ENCODE data around the gene NEDD4L. TPM values are rescaled to one million over a fixed set of nuclear protein-coding genes. Genes with fewer than 3 reads are reported as not detected.
"Not testable (repeated sequence)": the region's sequence is repeated elsewhere in the genome, so short reads cannot be mapped to it uniquely, and the experiment has no call there.

Gene NEDD4L
- total and polyA plus RNA-seq, 3 donors from 2014 or later, result 14.3 to 43.1 (median 42.7) TPM

GRCh38 chr18:58264075-58264474 is 220.0 kb downstream of the NEDD4L start:
- Histone ChIP-seq H3K9me3 (no peaks in the 10 kb centered on the region), H3K4me1 (no peaks in the 10 kb centered on the region), H3K27ac (no peak overlapping the region), H3K27me3 (no peaks in the 10 kb centered on the region), H3K4me3 (no peak overlapping the region), H3K36me3 (ENCODE audit: low read depth, missing control alignments) (no peaks in the 10 kb centered on the region)
- 82% methylated on average over 5 of the region's 5 CpGs for WGBS, 2 donors
- no peak for TF ChIP-seq CTCF (IDR thresholded peaks at IDR 0.05)
- TF ChIP-seq POLR2A (IDR thresholded peaks at IDR 0.05), result no peak
- intact Hi-C loops (cut with DNase I; ENCODE audit: low total_unique reads), result no loop called here
- no peak for DNase-seq

GRCh38 chr18:58264840-58265239 is 220.8 kb downstream of the NEDD4L start:
- TF ChIP-seq POLR2A (IDR thresholded peaks at IDR 0.05) (no peak), CTCF (IDR thresholded peaks at IDR 0.05) (no peak)
- DNase-seq, result no peak
- Histone ChIP-seq H3K9me3 (no peaks in the 10 kb centered on the region), H3K27ac (no peak overlapping the region), H3K4me1 (no peaks in the 10 kb centered on the region), H3K36me3 (ENCODE audit: low read depth, missing control alignments) (no peaks in the 10 kb centered on the region), H3K4me3 (no peak overlapping the region), H3K27me3 (no peaks in the 10 kb centered on the region)
- 91 to 92% methylated on average over 2 of the region's 2 CpGs for WGBS, 2 donors
- intact Hi-C loops (cut with DNase I; ENCODE audit: low total_unique reads), result no loop called here

GRCh38 chr18:58265489-58265888 is 221.5 kb downstream of the NEDD4L start:
- H3K9me3 ChIP-seq; H3K4me1 ChIP-seq; H3K4me3 ChIP-seq; DNase-seq; H3K27ac ChIP-seq; H3K27me3 ChIP-seq; H3K36me3 ChIP-seq (ENCODE audit: low read depth, missing control alignments); intact Hi-C loops (cut with DNase I; ENCODE audit: low total_unique reads): not testable (repeated sequence)
- 97 to 100% methylated on average over 1 to 3 of the region's 3 CpGs for WGBS, 2 donors

GRCh38 chr18:58266291-58266690 is 222.3 kb downstream of the NEDD4L start:
- WGBS, 2 donors, result 77 to 78% methylated on average over 1 of the region's 1 CpG
- TF ChIP-seq CTCF (IDR thresholded peaks at IDR 0.05) (no peak), POLR2A (IDR thresholded peaks at IDR 0.05) (no peak)
- Histone ChIP-seq H3K36me3 (ENCODE audit: low read depth, missing control alignments) (no peaks in the 10 kb centered on the region), H3K4me3 (no peak overlapping the region), H3K4me1 (no peaks in the 10 kb centered on the region), H3K27ac (no peak overlapping the region), H3K9me3 (no peaks in the 10 kb centered on the region), H3K27me3 (no peaks in the 10 kb centered on the region)
- no peak for DNase-seq
- intact Hi-C loops (cut with DNase I; ENCODE audit: low total_unique reads), result no loop called here

GRCh38 chr18:58267493-58267892 is 223.5 kb downstream of the NEDD4L start:
- Histone ChIP-seq H3K9me3 (no peaks in the 10 kb centered on the region), H3K4me1 (no peaks in the 10 kb centered on the region), H3K4me3 (no peak overlapping the region), H3K36me3 (ENCODE audit: low read depth, missing control alignments) (no peaks in the 10 kb centered on the region), H3K27me3 (no peaks in the 10 kb centered on the region), H3K27ac (no peak overlapping the region)
- intact Hi-C loops (cut with DNase I; ENCODE audit: low total_unique reads), result no loop called here
- no peak for DNase-seq
- 85 to 86% methylated on average over 6 of the region's 6 CpGs for WGBS, 2 donors
- TF ChIP-seq POLR2A (IDR thresholded peaks at IDR 0.05) (no peak), CTCF (IDR thresholded peaks at IDR 0.05) (no peak)

All from testis (tissue), 3 donors.